Measurements from ENCODE around the gene DNAJA3. TPM values are rescaled to one million over a fixed set of nuclear protein-coding genes. Genes with fewer than 3 reads are reported as not detected.
A peak's percentile ranks its signal among the peaks of the same experiment; 100 is the strongest.

DNAJA3 gene
- total and polyA plus RNA-seq, 2 of the 4 experiments (the other 2 are of a cell fraction): 38.0 to 40.2 TPM

- no peak overlapping the region for H3K14ac ChIP-seq (replicated peaks; ENCODE audit: low read depth, low read length)
- H2AFZ ChIP-seq (replicated peaks; ENCODE audit: low read length, poor library complexity): no peak overlapping the region
- H4K5ac ChIP-seq (ENCODE audit: low read depth, low read length): no peak overlapping the region
- H4K20me1 ChIP-seq (ENCODE audit: insufficient read depth, low read length): peaks cover 16% of the 10 kb centered on the region
- no peak overlapping the region for H4K91ac ChIP-seq (ENCODE audit: insufficient read depth, low read depth, low read length)
- no TSS peak for BruUV-seq (replicated peaks)
- TF ChIP-seq MXI1 (IDR thresholded peaks at IDR 0.05; ENCODE audit: borderline replicate concordance, low read depth, low read length) (no peak), MAZ (IDR thresholded peaks at IDR 0.05; ENCODE audit: borderline replicate concordance, low read depth, low read length) (no peak), RFX5 (IDR thresholded peaks at IDR 0.05; ENCODE audit: low read depth, low read length) (no peak), CTCF (conservative IDR thresholded peaks at IDR 0.05; ENCODE audit: low read depth, low read length) (no peak), CEBPB (IDR thresholded peaks at IDR 0.05; ENCODE audit: low read depth, low read length) (no peak)
- ATAC-seq (ENCODE audit: low read depth) (no peak), DNase-seq (no peak)
- H3K4me2 ChIP-seq (ENCODE audit: low read depth, low read length): no peak overlapping the region
- no peak overlapping the region for H4K8ac ChIP-seq (ENCODE audit: low read depth in 2 of 2, low read length in 2 of 2)
- H3K23ac ChIP-seq (ENCODE audit: low read depth, low read length): no peak overlapping the region
- H3K4me3 ChIP-seq (ENCODE audit: insufficient read depth, low read depth, low read length): no peak overlapping the region
- H3K56ac ChIP-seq (ENCODE audit: extremely low read depth, insufficient read depth, low read length): no peak overlapping the region
- H2AK9ac ChIP-seq (replicated peaks; ENCODE audit: low read depth, low read length, poor library complexity): no peak overlapping the region
- H2AK5ac ChIP-seq (ENCODE audit: low read depth, low read length): peak overlapping the region; percentile 39; the same call in 1 of the 2 replicates
- H3K9me3 ChIP-seq (ENCODE audit: control insufficient read depth, insufficient read depth, low read length): no peaks in the 10 kb centered on the region
- H3K9me1 ChIP-seq (ENCODE audit: insufficient read depth, low read length): peaks cover 24% of the 10 kb centered on the region
- H2BK15ac ChIP-seq (ENCODE audit: low read depth, low read length): no peak overlapping the region; the same call in 2 of the 3 replicates
- intact Hi-C loops (cut with micrococcal nuclease): no loop called here
- in situ Hi-C loops (cut with MboI; ENCODE audit: low sequenced_read_pairs): no loop called here
- no peaks in the 10 kb centered on the region for H3K27me3 ChIP-seq (ENCODE audit: control insufficient read depth, insufficient read depth, low read length)
- peaks cover 7% of the 10 kb centered on the region for H3K36me3 ChIP-seq (ENCODE audit: control insufficient read depth, insufficient read depth, low read length)
- no peak overlapping the region; the same call in 1 of the 2 replicates for H2BK20ac ChIP-seq (ENCODE audit: low read depth, low read length)
- POLR2A ChIA-PET (ENCODE audit: unreplicated experiment): interaction anchor here (0.5 kb wide), 1 partner anchor 11 kb away, joined by 5 read pairs; no protein-coding TSS in a partner anchor
- CTCF ChIA-PET: no interaction called here
- no peak overlapping the region for H3K18ac ChIP-seq (ENCODE audit: low read depth, low read length)
- no peak overlapping the region for H3K9ac ChIP-seq (ENCODE audit: low read depth, low read length)
- H3K4me1 ChIP-seq (ENCODE audit: control insufficient read depth, insufficient read depth, low read length): peaks cover 47% of the 10 kb centered on the region
- H3K27ac ChIP-seq (ENCODE audit: insufficient read depth, low read length): no peak overlapping the region
- no peak overlapping the region for H2BK5ac ChIP-seq (ENCODE audit: low read depth, low read length, poor library complexity, severe bottlenecking)
- dilution Hi-C loops (cut with HindIII; ENCODE audit: low sequenced_read_pairs, unreplicated experiment): no loop called here
- peaks cover 0 to 57% of the 10 kb centered on the region in 2 experiments; a peak in 2 of 4 replicates for H3K79me1 ChIP-seq (ENCODE audit: low read depth in 1 of 2, low read length in 2 of 2)
- H3K4ac ChIP-seq (ENCODE audit: low read depth, low read length): no peak overlapping the region; the same call in none of the 2 replicates
- peak overlapping the region; percentile 47; the same call in 1 of the 2 replicates for H2BK120ac ChIP-seq (ENCODE audit: low read depth, low read length)
- 86% methylated on average over 7 of the region's 18 CpGs; no CpG with 5 or more reads in 1 of the 2 experiments for WGBS, 2 experiments (ENCODE audit: extremely low coverage in 2 of 2, insufficient read length in 1 of 2)
These were observed 35.1 kb upstream of the DNAJA3 start for GRCh38 chr16:4390266-4391260.
